H1 (cell line): Measurements from ENCODE around the gene INSM1.

Source experiments
- CBX8 ChIP-seq: fragments of 300-800, 300-1000 bp; sonication (generic); IDR thresholded peaks from 2 replicates; pipeline ENCODE4 v1.7.1; 2016; ENCODE audit warnings: low read depth, low read length, borderline replicate concordance
- CEBPB ChIP-seq: IDR thresholded peaks from 2 replicates; pipeline ENCODE4 v1.6.1; 2012; ENCODE audit warnings: low read depth, low read length
- CTCF ChIP-seq, 3 experiments: IDR thresholded peaks; 1 replicate in 2 of 3; 2 replicates in 1 of 3; pipeline versions ENCODE4 v1.5.1 to v1.6.1; 2011; ENCODE audit warnings: low read length in 3 of 3, mild to moderate bottlenecking in 3 of 3, inconsistent platforms in 2 of 3, low read depth in 1 of 3, moderate library complexity in 1 of 3; ENCODE audit not compliant: insufficient read depth in 1 of 3; ENCODE audit errors: control extremely low read depth in 1 of 3
- EP300 ChIP-seq, 2 experiments: IDR thresholded peaks; 1 replicate in 1 of 2; 2 replicates in 1 of 2; pipeline ENCODE4 v1.6.1; 2011 to 2012; ENCODE audit warnings: low read depth in 2 of 2, low read length in 2 of 2, mild to moderate bottlenecking in 2 of 2, borderline replicate concordance in 1 of 2, inconsistent platforms in 1 of 2, moderate library complexity in 1 of 2
- GABPA ChIP-seq: IDR thresholded peaks from 2 replicates; pipeline ENCODE4 v1.6.1; 2011; ENCODE audit warnings: mild to moderate bottlenecking, low read length, moderate library complexity, borderline replicate concordance; ENCODE audit not compliant: insufficient read depth
- JUND ChIP-seq: IDR thresholded peaks from 2 replicates; pipeline ENCODE4 v1.6.1; 2011; ENCODE audit warnings: mild to moderate bottlenecking, improper control_type of control experiment, low read length
- MAFK ChIP-seq: IDR thresholded peaks from 2 replicates; pipeline ENCODE4 v1.6.1; 2012; ENCODE audit warnings: low read depth, mild to moderate bottlenecking, improper control_type of control experiment, low read length
- POLR2A ChIP-seq, 2 experiments: IDR thresholded peaks; 1 replicate in 1 of 2; 2 replicates in 1 of 2; pipeline ENCODE4 v1.6.1; 2011; ENCODE audit warnings: low read depth in 2 of 2, low read length in 2 of 2, mild to moderate bottlenecking in 2 of 2; ENCODE audit errors: control extremely low read depth in 1 of 2
- RAD21 ChIP-seq, 2 experiments: IDR thresholded peaks in 1 of 2; conservative IDR thresholded peaks in 1 of 2; 2 replicates each; pipeline ENCODE4 v1.6.1; 2011; ENCODE audit warnings: low read depth in 2 of 2, low read length in 2 of 2, improper control_type of control experiment in 1 of 2, inconsistent platforms in 1 of 2, mild to moderate bottlenecking in 1 of 2, moderate library complexity in 1 of 2
- SP2 ChIP-seq: IDR thresholded peaks from 2 replicates; pipeline ENCODE4 v1.6.1; 2012; ENCODE audit warnings: mild to moderate bottlenecking, low read length, inconsistent platforms
- SUZ12 ChIP-seq: fragments of 200-600 bp; sonication (generic); IDR thresholded peaks from 2 replicates; pipeline ENCODE4 v1.6.1; 2012; ENCODE audit warnings: mild to moderate bottlenecking, inconsistent platforms, low read length, moderate library complexity, mixed read lengths
- YY1 ChIP-seq: IDR thresholded peaks from 2 replicates; pipeline ENCODE4 v1.6.1; 2011; ENCODE audit warnings: low read depth, mild to moderate bottlenecking, low read length

GRCh38 chr20:20411836-20412235, 43.9 kb downstream of the INSM1 start:
- TF ChIP-seq YY1 (no peak), EP300 (IDR thresholded peaks at IDR 0.05; ENCODE audit: borderline replicate concordance in 1 of 2, low read depth in 2 of 2, low read length in 2 of 2) (no peak), CEBPB (no peak), GABPA (no peak), SP2 (no peak), JUND (no peak), CTCF (IDR thresholded peaks at IDR 0.05; ENCODE audit: control extremely low read depth in 1 of 3, insufficient read depth in 1 of 3, low read depth in 1 of 3, low read length in 3 of 3) (no peak), MAFK (no peak), RAD21 (IDR thresholded peaks at IDR 0.05 in 1 of 2, conservative IDR thresholded peaks at IDR 0.05 in 1 of 2; ENCODE audit: low read depth in 2 of 2, low read length in 2 of 2) (no peak), POLR2A (IDR thresholded peaks at IDR 0.05; ENCODE audit: control extremely low read depth in 1 of 2, low read depth in 2 of 2, low read length in 2 of 2) (no peak), CBX8 (no peak), SUZ12 (no peak)
